ENCODE data around the gene FADS2. TPM values are rescaled to one million over a fixed set of nuclear protein-coding genes. Genes with fewer than 3 reads are reported as not detected.
A peak's percentile ranks its signal among the peaks of the same experiment; 100 is the strongest.

Gene FADS2
- polyA plus RNA-seq, 2 of the 4 experiments (the other 2 are of a cell fraction) = 215 to 391 TPM

DNA sequence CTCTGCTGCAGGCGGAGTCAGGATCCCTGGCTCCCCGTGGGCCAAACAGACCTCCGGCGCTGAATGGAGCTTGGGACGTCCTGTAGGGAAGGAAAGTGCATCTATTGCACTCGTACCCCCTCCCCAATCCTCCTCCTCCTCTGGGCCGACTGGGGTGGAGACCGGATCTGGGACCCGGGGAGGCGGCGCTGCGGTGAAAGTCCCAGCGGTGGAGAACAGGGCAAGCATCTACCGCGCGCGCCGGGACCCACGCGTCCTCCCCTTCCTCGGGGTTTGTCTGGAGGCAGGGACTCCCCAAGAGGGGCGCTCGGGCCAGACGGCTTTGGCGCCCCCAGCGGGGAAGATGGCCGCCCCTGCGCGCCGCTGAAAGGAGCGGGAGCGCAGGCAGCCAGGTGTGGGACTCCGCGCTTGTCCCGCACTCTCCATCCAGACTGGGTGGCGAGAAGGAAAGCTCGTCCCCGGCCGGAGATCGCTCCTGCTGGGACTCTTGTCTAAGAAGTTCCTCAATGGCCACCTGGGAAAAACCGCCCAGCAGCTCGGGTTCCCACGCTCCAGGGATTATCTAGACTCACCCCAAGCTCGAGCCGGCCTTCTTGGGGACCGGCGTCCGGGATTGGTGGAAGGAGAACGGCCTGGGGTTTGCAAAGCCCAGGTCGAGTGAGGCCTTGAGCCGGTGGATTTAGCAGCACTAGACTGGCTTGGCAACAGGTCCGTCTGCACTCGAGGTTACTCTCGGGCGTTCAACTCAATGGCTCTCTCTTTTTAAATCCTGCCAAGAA, 718 bp downstream of the FADS2 start:
- peak overlapping the region; percentile 96 to 100 for H3K27ac ChIP-seq
- peak; percentile 54 to 73 for ATAC-seq
- TF ChIP-seq, protein P1, sequence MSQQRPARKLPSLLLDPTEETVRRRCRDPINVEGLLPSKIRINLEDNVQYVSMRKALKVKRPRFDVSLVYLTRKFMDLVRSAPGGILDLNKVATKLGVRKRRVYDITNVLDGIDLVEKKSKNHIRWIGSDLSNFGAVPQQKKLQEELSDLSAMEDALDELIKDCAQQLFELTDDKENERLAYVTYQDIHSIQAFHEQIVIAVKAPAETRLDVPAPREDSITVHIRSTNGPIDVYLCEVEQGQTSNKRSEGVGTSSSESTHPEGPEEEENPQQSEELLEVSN (IDR thresholded peaks at IDR 0.05; ENCODE audit: borderline replicate concordance, low read depth) = no peak
- TF ChIP-seq FOSB (CRISPR knock-in tag; IDR thresholded peaks at IDR 0.05) = no peak
- TF ChIP-seq, protein P2, sequence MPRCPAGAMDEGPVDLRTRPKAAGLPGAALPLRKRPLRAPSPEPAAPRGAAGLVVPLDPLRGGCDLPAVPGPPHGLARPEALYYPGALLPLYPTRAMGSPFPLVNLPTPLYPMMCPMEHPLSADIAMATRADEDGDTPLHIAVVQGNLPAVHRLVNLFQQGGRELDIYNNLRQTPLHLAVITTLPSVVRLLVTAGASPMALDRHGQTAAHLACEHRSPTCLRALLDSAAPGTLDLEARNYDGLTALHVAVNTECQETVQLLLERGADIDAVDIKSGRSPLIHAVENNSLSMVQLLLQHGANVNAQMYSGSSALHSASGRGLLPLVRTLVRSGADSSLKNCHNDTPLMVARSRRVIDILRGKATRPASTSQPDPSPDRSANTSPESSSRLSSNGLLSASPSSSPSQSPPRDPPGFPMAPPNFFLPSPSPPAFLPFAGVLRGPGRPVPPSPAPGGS (IDR thresholded peaks at IDR 0.05) = 0 out of 3 replicates have a peak, but pooled peaks have one; percentile 15
- no peak for TF ChIP-seq CEBPB (IDR thresholded peaks at IDR 0.05)
- peak; percentile 13 to 26; a peak in 2 of 5 replicates for TF ChIP-seq RAD21 (conservative IDR thresholded peaks at IDR 0.05 in 1 of 2, IDR thresholded peaks at IDR 0.05 in 1 of 2)
- TF ChIP-seq POLR2AphosphoS2 (conservative IDR thresholded peaks at IDR 0.05; ENCODE audit: low read length) = no peak
- TF ChIP-seq FOSL2 (IDR thresholded peaks at IDR 0.05) = no peak
- no peak for TF ChIP-seq FOSL2 (CRISPR knock-in tag; IDR thresholded peaks at IDR 0.05)
- TF ChIP-seq, protein P3, sequence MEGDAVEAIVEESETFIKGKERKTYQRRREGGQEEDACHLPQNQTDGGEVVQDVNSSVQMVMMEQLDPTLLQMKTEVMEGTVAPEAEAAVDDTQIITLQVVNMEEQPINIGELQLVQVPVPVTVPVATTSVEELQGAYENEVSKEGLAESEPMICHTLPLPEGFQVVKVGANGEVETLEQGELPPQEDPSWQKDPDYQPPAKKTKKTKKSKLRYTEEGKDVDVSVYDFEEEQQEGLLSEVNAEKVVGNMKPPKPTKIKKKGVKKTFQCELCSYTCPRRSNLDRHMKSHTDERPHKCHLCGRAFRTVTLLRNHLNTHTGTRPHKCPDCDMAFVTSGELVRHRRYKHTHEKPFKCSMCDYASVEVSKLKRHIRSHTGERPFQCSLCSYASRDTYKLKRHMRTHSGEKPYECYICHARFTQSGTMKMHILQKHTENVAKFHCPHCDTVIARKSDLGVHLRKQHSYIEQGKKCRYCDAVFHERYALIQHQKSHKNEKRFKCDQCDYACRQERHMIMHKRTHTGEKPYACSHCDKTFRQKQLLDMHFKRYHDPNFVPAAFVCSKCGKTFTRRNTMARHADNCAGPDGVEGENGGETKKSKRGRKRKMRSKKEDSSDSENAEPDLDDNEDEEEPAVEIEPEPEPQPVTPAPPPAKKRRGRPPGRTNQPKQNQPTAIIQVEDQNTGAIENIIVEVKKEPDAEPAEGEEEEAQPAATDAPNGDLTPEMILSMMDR (IDR thresholded peaks at IDR 0.05) = peak; percentile 55
- TF ChIP-seq ZC3H11A (IDR thresholded peaks at IDR 0.05) = no peak
- TF ChIP-seq, protein P4, sequence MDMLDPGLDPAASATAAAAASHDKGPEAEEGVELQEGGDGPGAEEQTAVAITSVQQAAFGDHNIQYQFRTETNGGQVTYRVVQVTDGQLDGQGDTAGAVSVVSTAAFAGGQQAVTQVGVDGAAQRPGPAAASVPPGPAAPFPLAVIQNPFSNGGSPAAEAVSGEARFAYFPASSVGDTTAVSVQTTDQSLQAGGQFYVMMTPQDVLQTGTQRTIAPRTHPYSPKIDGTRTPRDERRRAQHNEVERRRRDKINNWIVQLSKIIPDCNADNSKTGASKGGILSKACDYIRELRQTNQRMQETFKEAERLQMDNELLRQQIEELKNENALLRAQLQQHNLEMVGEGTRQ (IDR thresholded peaks at IDR 0.05) = no peak
- TF ChIP-seq EHF (CRISPR knock-in tag; IDR thresholded peaks at IDR 0.05) = no peak
- no peak; the same call in 1 of the 2 replicates for TF ChIP-seq POLR2A (IDR thresholded peaks at IDR 0.05; ENCODE audit: low read length)
- no peak for TF ChIP-seq JUNB (IDR thresholded peaks at IDR 0.05)
- TF ChIP-seq ESRRA (IDR thresholded peaks at IDR 0.05; ENCODE audit: borderline replicate concordance, low read length) = no peak
- TF ChIP-seq, protein P5, sequence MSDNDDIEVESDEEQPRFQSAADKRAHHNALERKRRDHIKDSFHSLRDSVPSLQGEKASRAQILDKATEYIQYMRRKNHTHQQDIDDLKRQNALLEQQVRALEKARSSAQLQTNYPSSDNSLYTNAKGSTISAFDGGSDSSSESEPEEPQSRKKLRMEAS (IDR thresholded peaks at IDR 0.05) = peak; percentile 55
- peak in 1 of 2 experiments; percentile 19; a peak in 1 of 5 replicates for TF ChIP-seq JUN (IDR thresholded peaks at IDR 0.05)
- TF ChIP-seq SMC3 (IDR thresholded peaks at IDR 0.05) = no peak; the same call in 2 of the 3 replicates
- no peak for TF ChIP-seq RNF2 (IDR thresholded peaks at IDR 0.05; ENCODE audit: borderline replicate concordance, low read depth)
- TF ChIP-seq CHD4 (IDR thresholded peaks at IDR 0.05; ENCODE audit: borderline replicate concordance) = no peak
- TF ChIP-seq NPAS2 (CRISPR knock-in tag; IDR thresholded peaks at IDR 0.05; ENCODE audit: borderline replicate concordance) = no peak
- TF ChIP-seq, protein P6, sequence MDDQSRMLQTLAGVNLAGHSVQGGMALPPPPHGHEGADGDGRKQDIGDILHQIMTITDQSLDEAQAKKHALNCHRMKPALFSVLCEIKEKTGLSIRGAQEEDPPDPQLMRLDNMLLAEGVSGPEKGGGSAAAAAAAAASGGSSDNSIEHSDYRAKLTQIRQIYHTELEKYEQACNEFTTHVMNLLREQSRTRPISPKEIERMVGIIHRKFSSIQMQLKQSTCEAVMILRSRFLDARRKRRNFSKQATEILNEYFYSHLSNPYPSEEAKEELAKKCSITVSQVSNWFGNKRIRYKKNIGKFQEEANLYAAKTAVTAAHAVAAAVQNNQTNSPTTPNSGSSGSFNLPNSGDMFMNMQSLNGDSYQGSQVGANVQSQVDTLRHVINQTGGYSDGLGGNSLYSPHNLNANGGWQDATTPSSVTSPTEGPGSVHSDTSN (IDR thresholded peaks at IDR 0.05) = no peak
- no peak for TF ChIP-seq HDAC2 (IDR thresholded peaks at IDR 0.05)
- no peak for TF ChIP-seq PHF8 (IDR thresholded peaks at IDR 0.05; ENCODE audit: borderline replicate concordance, low read depth)
- TF ChIP-seq RARB (CRISPR knock-in tag; IDR thresholded peaks at IDR 0.05) = no peak
- TF ChIP-seq CBX2 (IDR thresholded peaks at IDR 0.05; ENCODE audit: borderline replicate concordance, low read depth) = no peak
- TF ChIP-seq NFE2L2 (conservative IDR thresholded peaks at IDR 0.05; ENCODE audit: low read length) = no peak
- no peak for TF ChIP-seq FOXS1 (CRISPR knock-in tag; IDR thresholded peaks at IDR 0.05)
- no peak for TF ChIP-seq EP300 (IDR thresholded peaks at IDR 0.05)
- TF ChIP-seq KDM5A (IDR thresholded peaks at IDR 0.05) = no peak
- peak; percentile 42 to 75 for DNase-seq (ENCODE audit: low read depth in 1 of 2, low spot score in 1 of 2)
- CTCF ChIA-PET = interaction anchor here (0.6 to 5.6 kb wide), 22 partner anchors 9 to 494 kb away, joined by 3 to 51 read pairs (median 4); partner anchors contain the start of genes FADS1 and FADS3
- no peaks in the 10 kb centered on the region for H3K9me3 ChIP-seq
- peak overlapping the region; percentile 100 for H3K4me3 ChIP-seq
- FAIRE-seq = no peak
- POLR2A ChIA-PET = interaction anchor here (0.6 to 3.7 kb wide), 3 partner anchors 12 to 41 kb away, joined by 4 to 71 read pairs (median 5); partner anchors contain the start of gene FADS1
- peaks cover 51% of the 10 kb centered on the region for H3K4me1 ChIP-seq
- WGBS (ENCODE audit: missing lambda C conversion rate) = under 1% methylated on average over 43 of the region's 55 CpGs
- H3K4me2 ChIP-seq = peak overlapping the region; percentile 100

Data from A549 (cell line).